Fibroblast of the aortic adventitia (primary cell): ENCODE measurements around the gene CCND2. TPM values are rescaled to one million over a fixed set of nuclear protein-coding genes. Genes with fewer than 3 reads are reported as not detected.

Source experiments
- DNase-seq: peaks from one replicate; pipeline ENCODE4 v3.0.0-alpha.2; 2010; ENCODE audit warnings: low read depth
- H3K4me3 ChIP-seq: 2 replicates; pipeline ENCODE4 v1.5.1; 2011; ENCODE audit warnings: low read depth, mild to moderate bottlenecking, control low read depth, low read length, moderate library complexity
- CTCF ChIP-seq: IDR thresholded peaks from 2 replicates; pipeline ENCODE4 v1.5.1; 2011; ENCODE audit warnings: mild to moderate bottlenecking, low read length, control low read depth, inconsistent platforms; ENCODE audit not compliant: insufficient read depth
- total RNA-seq: library from RNA; depleted of rRNA; stranded (reverse); fragments of >200 nt; gene quantifications from 2 replicates; pipeline ENCODE4 v1.2.3, GENCODE V29; 2012; ENCODE audit warnings: low replicate concordance

Gene CCND2
- total RNA-seq, 1 donor, result 22.5 TPM

- no peak for DNase-seq
- no peak for TF ChIP-seq CTCF
- H3K4me3 ChIP-seq, result no peak overlapping the region
These were observed 5.0 kb upstream of the CCND2 start for GRCh38 chr12:4268329-4269181.

GRCh38 chr12:4269279-4269991 is 4.1 kb upstream of the CCND2 start:
- peak overlapping the region; percentile 37 for H3K4me3 ChIP-seq
- no peak for DNase-seq
- TF ChIP-seq CTCF, result no peak

- no peak overlapping the region for H3K4me3 ChIP-seq
- TF ChIP-seq CTCF, result no peak
- DNase-seq, result no peak
These were observed 3.3 kb upstream of the CCND2 start for GRCh38 chr12:4270016-4270830.

- peak overlapping the region; percentile 45 for H3K4me3 ChIP-seq
- TF ChIP-seq CTCF, result no peak
- DNase-seq, result no peak
These were observed 2.5 kb upstream of the CCND2 start for GRCh38 chr12:4270831-4271716.

- DNase-seq, result peak; percentile 31
- TF ChIP-seq CTCF, result no peak
- peak overlapping the region; percentile 45 for H3K4me3 ChIP-seq
These were observed 1.7 kb upstream of the CCND2 start for GRCh38 chr12:4271717-4272423.
